HepG2 (cell line): ENCODE data around the gene PRCP. TPM values are rescaled to one million over a fixed set of nuclear protein-coding genes. Genes with fewer than 3 reads are reported as not detected.
A peak's percentile ranks its signal among the peaks of the same experiment; 100 is the strongest.

Experiments
- ATF5 ChIP-seq: sonication (generic); formaldehyde crosslinking; IDR thresholded peaks from 2 replicates; pipeline ENCODE4 v1.4.0; 2020; ENCODE audit warnings: mild to moderate bottlenecking, low read depth, missing genetic modification reagents
- EP300 ChIP-seq, 3 experiments: sonication (generic) in 1 of 3; formaldehyde crosslinking in 1 of 3; IDR thresholded peaks; 2 replicates each; pipeline versions ENCODE4 v1.5.1 to v1.6.1; 2011 to 2020; ENCODE audit warnings: low read depth in 2 of 3, low read length in 2 of 3, borderline replicate concordance in 1 of 3, improper control_type of control experiment in 1 of 3, mild to moderate bottlenecking in 1 of 3, missing genetic modification reagents in 1 of 3, moderate library complexity in 1 of 3
- HDAC6 ChIP-seq: fragments of 200-600 bp; sonication (generic); IDR thresholded peaks from 2 replicates; pipeline ENCODE4 v1.7.0; 2017; ENCODE audit warnings: mild to moderate bottlenecking, antibody characterized with exemption, low read length, low read depth
- HNRNPL ChIP-seq: fragments of 200-400 bp; formaldehyde crosslinking; IDR thresholded peaks from 2 replicates; pipeline ENCODE4 v1.6.1; 2017; ENCODE audit warnings: mild to moderate bottlenecking, low read depth, low read length
- HOMEZ ChIP-seq: IDR thresholded peaks from 2 replicates; pipeline ENCODE4 v1.6.1; 2016; ENCODE audit warnings: low read depth
- IKZF4 ChIP-seq: sonication (generic); formaldehyde crosslinking; IDR thresholded peaks from 2 replicates; pipeline ENCODE4 v1.5.1; 2020; ENCODE audit warnings: borderline replicate concordance, mild to moderate bottlenecking, low read depth, missing genetic modification reagents; ENCODE audit errors: not compliant biosample characterization
- JUNB ChIP-seq: sonication (generic); formaldehyde crosslinking; IDR thresholded peaks from 2 replicates; pipeline ENCODE4 v1.8.0; 2022; ENCODE audit warnings: missing genetic modification reagents, mild to moderate bottlenecking, borderline replicate concordance
- MYC ChIP-seq: sonication (generic); formaldehyde crosslinking; IDR thresholded peaks from 2 replicates; pipeline ENCODE4 v1.9.0; 2021; ENCODE audit warnings: missing genetic modification reagents, borderline replicate concordance
- NCOA2 ChIP-seq: sonication (generic); formaldehyde crosslinking; IDR thresholded peaks from 2 replicates; pipeline ENCODE4 v1.8.0; 2022; ENCODE audit warnings: inconsistent platforms
- NFAT5 ChIP-seq: sonication (generic); formaldehyde crosslinking; IDR thresholded peaks from 2 replicates; pipeline ENCODE4 v1.4.0; 2020; ENCODE audit warnings: missing genetic modification reagents
- PLRG1 ChIP-seq: fragments of 450-650 bp; conservative IDR thresholded peaks from 2 replicates; pipeline ENCODE4 v1.6.1; 2016
- STAG1 ChIP-seq: sonication (generic); formaldehyde crosslinking; IDR thresholded peaks from 2 replicates; pipeline ENCODE4 v1.4.0; 2020; ENCODE audit warnings: missing genetic modification reagents
- STAT5B ChIP-seq: sonication (generic); formaldehyde crosslinking; IDR thresholded peaks from 2 replicates; pipeline ENCODE4 v1.4.0; 2020; ENCODE audit warnings: missing genetic modification reagents
- ZBTB20 ChIP-seq: sonication (generic); formaldehyde crosslinking; IDR thresholded peaks from 2 replicates; pipeline ENCODE4 v1.8.1; 2023; ENCODE audit warnings: missing genetic modification reagents, low read depth, mild to moderate bottlenecking, borderline replicate concordance
- ZNF577 ChIP-seq: sonication (generic); formaldehyde crosslinking; IDR thresholded peaks from 2 replicates; pipeline ENCODE4 v1.4.0; 2020; ENCODE audit warnings: mild to moderate bottlenecking, low read depth, missing genetic modification reagents, borderline replicate concordance
- polyA plus RNA-seq, 8 experiments: library from polyadenylated mRNA; depleted of rRNA in 3 of 8; stranded (reverse) in 7 of 8; unstranded in 1 of 8; fragments of >200 nt; fragmentation: Illumina TruSeq in 4 of 8; extraction: Trizol in 4 of 8; gene quantifications; 2 replicates each; pipeline versions ENCODE4 v1.2.1 to v1.2.3, GENCODE V29; 2011 to 2016; ENCODE audit warnings: low read depth in 4 of 8, missing spikeins in 1 of 8, mixed read lengths in 1 of 8; ENCODE audit not compliant: insufficient read depth in 1 of 8
- total RNA-seq, 5 experiments: library from RNA; depleted of rRNA; stranded (reverse); fragments of >200 nt; fragmentation: Illumina TruSeq; extraction: Trizol; gene quantifications; 2 replicates each; pipeline ENCODE4 v1.2.3, GENCODE V29; 2016; ENCODE audit warnings: low read depth in 1 of 5
- TF ChIP-seq, protein P1 (sequence below): sonication (generic); formaldehyde crosslinking; IDR thresholded peaks from 2 replicates; pipeline ENCODE4 v1.4.0; 2020; ENCODE audit warnings: missing genetic modification reagents
- TF ChIP-seq, protein P2 (sequence below): sonication (generic); formaldehyde crosslinking; IDR thresholded peaks from 2 replicates; pipeline ENCODE4 v1.4.0; 2020; ENCODE audit warnings: mild to moderate bottlenecking, missing genetic modification reagents

PRCP gene
- total and polyA plus RNA-seq, 2 of the 13 experiments (the other 11 are each of a cell fraction or from before 2014, with no cell fraction given) = 84.2 to 105 TPM

DNA sequence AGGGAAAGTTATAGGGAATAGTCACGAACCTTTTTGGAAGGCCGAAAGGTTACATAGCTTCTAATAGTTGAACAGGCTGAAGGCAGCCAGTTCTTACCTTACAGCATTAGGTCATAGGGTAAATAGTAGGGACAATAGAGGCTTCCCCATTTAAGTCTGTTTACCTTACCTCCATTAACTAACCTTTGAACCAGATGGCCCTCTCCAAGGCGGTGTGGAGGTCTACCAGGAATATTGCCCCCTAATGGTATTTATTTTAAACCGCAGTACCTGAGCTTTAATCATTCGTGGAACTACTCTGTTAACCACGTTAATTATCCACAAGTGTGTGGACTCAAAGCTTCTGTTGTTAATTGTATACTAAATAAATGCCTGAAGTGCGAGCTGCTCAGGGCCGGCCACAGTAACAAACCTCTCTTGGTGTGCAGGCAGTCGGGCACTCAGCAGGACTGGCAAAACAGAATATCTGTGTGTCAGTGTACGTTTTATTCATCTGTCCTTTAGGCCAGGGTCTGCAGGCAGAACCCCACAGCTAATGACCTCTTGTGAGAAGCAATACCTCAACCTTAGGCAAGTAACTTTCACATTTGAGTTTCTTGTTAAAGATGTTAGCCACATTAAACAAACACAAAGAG, 81.7 kb downstream of the PRCP start (continued):
- no peak for TF ChIP-seq ZBTB20 (CRISPR knock-in tag)
- peak; percentile 95 for TF ChIP-seq HOMEZ (CRISPR knock-in tag)
- TF ChIP-seq PLRG1 = no peak
- TF ChIP-seq STAG1 (CRISPR knock-in tag) = no peak
- TF ChIP-seq, protein P1, sequence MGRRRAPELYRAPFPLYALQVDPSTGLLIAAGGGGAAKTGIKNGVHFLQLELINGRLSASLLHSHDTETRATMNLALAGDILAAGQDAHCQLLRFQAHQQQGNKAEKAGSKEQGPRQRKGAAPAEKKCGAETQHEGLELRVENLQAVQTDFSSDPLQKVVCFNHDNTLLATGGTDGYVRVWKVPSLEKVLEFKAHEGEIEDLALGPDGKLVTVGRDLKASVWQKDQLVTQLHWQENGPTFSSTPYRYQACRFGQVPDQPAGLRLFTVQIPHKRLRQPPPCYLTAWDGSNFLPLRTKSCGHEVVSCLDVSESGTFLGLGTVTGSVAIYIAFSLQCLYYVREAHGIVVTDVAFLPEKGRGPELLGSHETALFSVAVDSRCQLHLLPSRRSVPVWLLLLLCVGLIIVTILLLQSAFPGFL (CRISPR knock-in tag) = no peak
- no peak for TF ChIP-seq MYC (CRISPR knock-in tag)
- TF ChIP-seq ATF5 (CRISPR knock-in tag) = no peak
- TF ChIP-seq ZNF577 (CRISPR knock-in tag) = no peak
- TF ChIP-seq NCOA2 = peak; percentile 42; the same call in 1 of the 2 replicates
- TF ChIP-seq HNRNPL = no peak
- TF ChIP-seq, protein P2, sequence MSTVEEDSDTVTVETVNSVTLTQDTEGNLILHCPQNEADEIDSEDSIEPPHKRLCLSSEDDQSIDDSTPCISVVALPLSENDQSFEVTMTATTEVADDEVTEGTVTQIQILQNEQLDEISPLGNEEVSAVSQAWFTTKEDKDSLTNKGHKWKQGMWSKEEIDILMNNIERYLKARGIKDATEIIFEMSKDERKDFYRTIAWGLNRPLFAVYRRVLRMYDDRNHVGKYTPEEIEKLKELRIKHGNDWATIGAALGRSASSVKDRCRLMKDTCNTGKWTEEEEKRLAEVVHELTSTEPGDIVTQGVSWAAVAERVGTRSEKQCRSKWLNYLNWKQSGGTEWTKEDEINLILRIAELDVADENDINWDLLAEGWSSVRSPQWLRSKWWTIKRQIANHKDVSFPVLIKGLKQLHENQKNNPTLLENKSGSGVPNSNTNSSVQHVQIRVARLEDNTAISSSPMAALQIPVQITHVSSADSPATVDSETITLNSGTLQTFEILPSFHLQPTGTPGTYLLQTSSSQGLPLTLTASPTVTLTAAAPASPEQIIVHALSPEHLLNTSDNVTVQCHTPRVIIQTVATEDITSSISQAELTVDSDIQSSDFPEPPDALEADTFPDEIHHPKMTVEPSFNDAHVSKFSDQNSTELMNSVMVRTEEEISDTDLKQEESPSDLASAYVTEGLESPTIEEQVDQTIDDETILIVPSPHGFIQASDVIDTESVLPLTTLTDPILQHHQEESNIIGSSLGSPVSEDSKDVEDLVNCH (CRISPR knock-in tag) = no peak
- no peak for TF ChIP-seq STAT5B (CRISPR knock-in tag)
- 0 out of 4 replicates have a peak, but pooled peaks of 1 of the 2 experiments have one; percentile 35 for TF ChIP-seq EP300 (IDR thresholded peaks at IDR 0.05; ENCODE audit: low read depth in 2 of 2, low read length in 2 of 2)
- TF ChIP-seq EP300 (CRISPR knock-in tag; IDR thresholded peaks at IDR 0.05; ENCODE audit: borderline replicate concordance) = 0 out of 2 replicates have a peak, but pooled peaks have one; percentile 20
- no peak for TF ChIP-seq JUNB (CRISPR knock-in tag)
- TF ChIP-seq IKZF4 (CRISPR knock-in tag) = no peak
- TF ChIP-seq NFAT5 = no peak
- TF ChIP-seq HDAC6 = no peak
